IMR-90 (cell line): ENCODE measurements around the gene TNS1. TPM values are rescaled to one million over a fixed set of nuclear protein-coding genes. Genes with fewer than 3 reads are reported as not detected.

ENCODE experiments used
- ATAC-seq: fragments of 200-7000 bp; cut with Tn5 transposase; 2 replicates; pipeline ENCODE4 v1.9.1; 2020; ENCODE audit warnings: low read depth, mild to moderate bottlenecking, moderate library complexity
- BruUV-seq: library from RNA; stranded (reverse); fragments of 400-500 nt; replicated peaks from 2 replicates; lab custom pipeline; 2021; lab: Mats Ljungman, UMichigan
- CTCF ChIA-PET: fragments of 300-600 bp; formaldehyde crosslinking; extraction: SDS; loops from one replicate; lab custom pipeline; 2021; ENCODE audit warnings: antibody characterized with exemption; lab: Yijun Ruan, JAX
- POLR2A ChIA-PET: fragments of 300-600 bp; sonication (Branson Sonifier 250); formaldehyde crosslinking; loops from one replicate; lab custom pipeline; 2022; ENCODE audit warnings: antibody characterized with exemption; ENCODE audit not compliant: unreplicated experiment; lab: Charles Lee
- DNase-seq: peaks from one replicate; pipeline ENCODE4 v3.0.0; 2013
- H2AFZ ChIP-seq: replicated peaks from 2 replicates; pipeline ENCODE3; 2013; ENCODE audit warnings: low read length, mild to moderate bottlenecking; ENCODE audit not compliant: poor library complexity
- H2AK5ac ChIP-seq: 2 replicates; pipeline ENCODE4 v1.6.1; 2013; ENCODE audit warnings: low read depth, low read length, inconsistent platforms
- H2AK9ac ChIP-seq: replicated peaks from 2 replicates; pipeline ENCODE3; 2013; ENCODE audit warnings: mild to moderate bottlenecking, low read depth, low read length, moderate library complexity; ENCODE audit not compliant: poor library complexity
- H2BK120ac ChIP-seq: 2 replicates; pipeline ENCODE4 v1.6.1; 2013; ENCODE audit warnings: low read depth, low read length, inconsistent platforms
- H2BK15ac ChIP-seq: 3 replicates; pipeline ENCODE4 v1.6.1; 2013; ENCODE audit warnings: low read depth, low read length, inconsistent platforms
- H2BK20ac ChIP-seq: 2 replicates; pipeline ENCODE4 v1.6.1; 2013; ENCODE audit warnings: low read depth, mild to moderate bottlenecking, inconsistent platforms, low read length, moderate library complexity
- H2BK5ac ChIP-seq: 2 replicates; pipeline ENCODE4 v1.6.1; 2013; ENCODE audit warnings: mild to moderate bottlenecking, low read depth, low read length, inconsistent platforms; ENCODE audit not compliant: poor library complexity, severe bottlenecking
- H3K14ac ChIP-seq: replicated peaks from 2 replicates; pipeline ENCODE4 v1.6.1; 2013; ENCODE audit warnings: low read depth, low read length, inconsistent platforms
- H3K18ac ChIP-seq: 2 replicates; pipeline ENCODE4 v1.6.1; 2013; ENCODE audit warnings: low read depth, low read length, control low read depth
- H3K23ac ChIP-seq: 2 replicates; pipeline ENCODE4 v1.6.1; 2013; ENCODE audit warnings: low read depth, low read length, inconsistent platforms
- H3K27ac ChIP-seq: 2 replicates; pipeline ENCODE4 v1.5.1; 2013; ENCODE audit warnings: mild to moderate bottlenecking, control low read depth, low read length; ENCODE audit not compliant: insufficient read depth
- H3K27me3 ChIP-seq: 2 replicates; pipeline ENCODE4 v1.6.1; 2013; ENCODE audit warnings: low read length; ENCODE audit not compliant: control insufficient read depth, insufficient read depth
- H3K36me3 ChIP-seq: 2 replicates; pipeline ENCODE4 v1.6.1; 2013; ENCODE audit warnings: low read length, mixed read lengths; ENCODE audit not compliant: control insufficient read depth, insufficient read depth
- H3K4ac ChIP-seq: 2 replicates; pipeline ENCODE4 v1.6.1; 2013; ENCODE audit warnings: low read depth, low read length, inconsistent platforms
- H3K4me1 ChIP-seq: 2 replicates; pipeline ENCODE4 v1.6.1; 2013; ENCODE audit warnings: low read length, mixed read lengths; ENCODE audit not compliant: control insufficient read depth, insufficient read depth
- H3K4me2 ChIP-seq: 2 replicates; pipeline ENCODE4 v1.6.1; 2013; ENCODE audit warnings: low read depth, mild to moderate bottlenecking, control low read depth, low read length, moderate library complexity
- H3K4me3 ChIP-seq: 2 replicates; pipeline ENCODE4 v1.5.1; 2013; ENCODE audit warnings: low read depth, mild to moderate bottlenecking, control low read depth, low read length, moderate library complexity; ENCODE audit not compliant: insufficient read depth
- H3K56ac ChIP-seq: 2 replicates; pipeline ENCODE4 v1.6.1; 2013; ENCODE audit warnings: low read length, inconsistent platforms; ENCODE audit not compliant: insufficient read depth; ENCODE audit errors: extremely low read depth
- H3K79me1 ChIP-seq, 2 experiments: 2 replicates each; pipeline ENCODE4 v1.6.1; 2013; ENCODE audit warnings: low read length in 2 of 2, inconsistent platforms in 1 of 2, low read depth in 1 of 2
- H3K9ac ChIP-seq: 2 replicates; pipeline ENCODE4 v1.6.1; 2013; ENCODE audit warnings: low read depth, low read length, control low read depth
- H3K9me1 ChIP-seq: 2 replicates; pipeline ENCODE4 v1.6.1; 2013; ENCODE audit warnings: low read length, inconsistent platforms; ENCODE audit not compliant: insufficient read depth
- H3K9me3 ChIP-seq: 2 replicates; pipeline ENCODE4 v1.6.1; 2013; ENCODE audit warnings: low read length; ENCODE audit not compliant: control insufficient read depth, insufficient read depth
- H4K20me1 ChIP-seq: 2 replicates; pipeline ENCODE4 v1.6.1; 2013; ENCODE audit warnings: low read length, inconsistent platforms; ENCODE audit not compliant: insufficient read depth
- H4K5ac ChIP-seq: 2 replicates; pipeline ENCODE4 v1.6.1; 2013; ENCODE audit warnings: mild to moderate bottlenecking, low read depth, low read length, control low read depth
- H4K8ac ChIP-seq, 2 experiments: 2 replicates each; pipeline ENCODE4 v1.6.1; 2013; ENCODE audit warnings: low read depth in 2 of 2, low read length in 2 of 2, control low read depth in 1 of 2, inconsistent platforms in 1 of 2
- H4K91ac ChIP-seq: 2 replicates; pipeline ENCODE4 v1.6.1; 2013; ENCODE audit warnings: low read depth, low read length, inconsistent platforms; ENCODE audit not compliant: insufficient read depth
- BHLHE40 ChIP-seq: fragments of 150-350 bp; IDR thresholded peaks from 2 replicates; pipeline ENCODE4 v1.6.1; 2016; ENCODE audit warnings: mild to moderate bottlenecking, low read depth, low read length
- CEBPB ChIP-seq: IDR thresholded peaks from 2 replicates; pipeline ENCODE4 v1.6.1; 2012; ENCODE audit warnings: low read depth, low read length, improper control_type of control experiment
- CHD1 ChIP-seq: IDR thresholded peaks from 2 replicates; pipeline ENCODE4 v1.6.1; 2012; ENCODE audit warnings: low read depth, low read length, improper control_type of control experiment
- CTCF ChIP-seq: conservative IDR thresholded peaks from 2 replicates; pipeline ENCODE4 v1.5.1; 2012; ENCODE audit warnings: mild to moderate bottlenecking, low read depth, low read length, improper control_type of control experiment
- FOS ChIP-seq: fragments of 150-350 bp; IDR thresholded peaks from 2 replicates; pipeline ENCODE4 v1.6.1; 2016; ENCODE audit warnings: low read depth, low read length
- MAFK ChIP-seq: IDR thresholded peaks from 2 replicates; pipeline ENCODE4 v1.6.1; 2012; ENCODE audit warnings: low read depth, low read length, improper control_type of control experiment
- MAZ ChIP-seq: IDR thresholded peaks from 2 replicates; pipeline ENCODE4 v1.6.1; 2012; ENCODE audit warnings: low read depth, mild to moderate bottlenecking, low read length, improper control_type of control experiment, moderate library complexity, borderline replicate concordance
- MXI1 ChIP-seq: IDR thresholded peaks from 2 replicates; pipeline ENCODE4 v1.6.1; 2012; ENCODE audit warnings: low read depth, mild to moderate bottlenecking, low read length, moderate library complexity, borderline replicate concordance
- POLR2A ChIP-seq: IDR thresholded peaks from 2 replicates; pipeline ENCODE4 v1.6.1; 2012; ENCODE audit warnings: mild to moderate bottlenecking, low read depth, low read length
- RAD21 ChIP-seq: IDR thresholded peaks from 2 replicates; pipeline ENCODE4 v1.6.1; 2012; ENCODE audit warnings: low read length, improper control_type of control experiment
- RFX5 ChIP-seq: IDR thresholded peaks from 2 replicates; pipeline ENCODE4 v1.8.0; 2012; ENCODE audit warnings: low read depth, mild to moderate bottlenecking, low read length, moderate library complexity
- SMC3 ChIP-seq: fragments of 150-350 bp; IDR thresholded peaks from 2 replicates; pipeline ENCODE4 v1.6.1; 2016; ENCODE audit warnings: low read depth, mild to moderate bottlenecking, antibody characterized with exemption, low read length, moderate library complexity
- USF2 ChIP-seq: fragments of 150-350 bp; IDR thresholded peaks from 2 replicates; pipeline ENCODE4 v1.6.1; 2017; ENCODE audit warnings: mild to moderate bottlenecking, antibody characterized with exemption, low read length, low read depth
- dilution Hi-C: fragments of 300-500 bp; cut with HindIII; formaldehyde crosslinking; loops from one replicate; pipeline ENCODE4 v1.14.3; 2018; ENCODE audit warnings: low sequenced_read_pairs; ENCODE audit not compliant: unreplicated experiment
- in situ Hi-C: fragments of 300-500 bp; cut with MboI; formaldehyde crosslinking; loops from 3 replicates; pipeline ENCODE4 v1.14.3; 2019; ENCODE audit warnings: low sequenced_read_pairs, inconsistent platforms, mixed read lengths
- intact Hi-C: fragments of 100-400 bp; cut with micrococcal nuclease; formaldehyde crosslinking; loops from 2 replicates; pipeline ENCODE4 v1.10.0; 2022
- polyA plus RNA-seq, 3 experiments: library from polyadenylated mRNA; depleted of rRNA; stranded (reverse); fragments of >200 nt; gene quantifications; 2 replicates each; pipeline ENCODE4 v1.2.3, GENCODE V29; 2012; ENCODE audit warnings: low replicate concordance in 1 of 3
- total RNA-seq: library from RNA; depleted of rRNA; stranded (reverse); fragments of >200 nt; gene quantifications from 2 replicates; pipeline ENCODE4 v1.2.3, GENCODE V29; 2012

The TNS1 gene
- total and polyA plus RNA-seq, 2 of the 4 experiments (the other 2 are of a cell fraction): 41.1 to 45.2 TPM

DNA sequence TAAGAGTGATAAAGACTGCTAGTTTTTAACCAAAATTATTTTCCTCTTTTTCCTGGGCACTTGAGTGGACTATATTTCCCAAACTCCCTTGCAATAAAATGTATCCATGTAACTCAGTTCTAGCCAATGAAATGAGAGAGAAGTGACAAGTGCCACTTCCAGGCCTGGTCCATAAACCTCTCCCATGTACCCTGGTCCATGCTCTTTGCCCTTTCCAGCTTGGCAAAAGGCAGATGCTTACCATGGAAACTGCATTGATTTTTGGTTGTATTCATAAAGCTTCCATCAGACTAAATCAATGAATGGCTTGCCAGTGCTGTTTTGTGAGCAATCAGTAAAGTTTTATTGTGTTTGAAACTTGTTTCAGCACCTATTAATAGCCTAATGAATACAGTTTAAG, 229.3 kb downstream of the TNS1 start:
- in situ Hi-C loops: no loop called here
- H3K4me1 ChIP-seq: peaks cover 3% of the 10 kb centered on the region; the same call in 1 of the 2 replicates
- no peak overlapping the region for H3K4me3 ChIP-seq
- H3K23ac ChIP-seq: no peak overlapping the region
- no peak overlapping the region for H2BK120ac ChIP-seq
- dilution Hi-C loops: no loop called here
- H3K36me3 ChIP-seq: no peaks in the 10 kb centered on the region; the same call in 1 of the 2 replicates
- no peaks in the 10 kb centered on the region for H3K27me3 ChIP-seq
- H4K20me1 ChIP-seq: no peaks in the 10 kb centered on the region
- no peak overlapping the region for H2BK20ac ChIP-seq
- no peak overlapping the region for H2BK15ac ChIP-seq
- no TSS peak for BruUV-seq
- H4K5ac ChIP-seq: no peak overlapping the region
- no peak overlapping the region for H3K4ac ChIP-seq
- intact Hi-C loops: no loop called here
- H3K18ac ChIP-seq: no peak overlapping the region
- no peak overlapping the region for H3K4me2 ChIP-seq
- TF ChIP-seq SMC3 (no peak), RAD21 (no peak), CHD1 (no peak), FOS (no peak), CTCF (no peak), USF2 (no peak), POLR2A (no peak), BHLHE40 (no peak), MXI1 (no peak), MAZ (no peak), CEBPB (no peak), RFX5 (no peak), MAFK (no peak)
- no peak overlapping the region for H3K9ac ChIP-seq
- no peak overlapping the region for H4K8ac ChIP-seq
- no peak overlapping the region for H3K56ac ChIP-seq
- H2AFZ ChIP-seq: no peak overlapping the region
- no peaks in the 10 kb centered on the region; the same call in 1 of the 2 replicates for H3K9me1 ChIP-seq
- no peak overlapping the region for H2AK9ac ChIP-seq
- CTCF ChIA-PET: interaction anchor here (1.3 kb wide), 1 partner anchor 12 kb away, joined by 5 read pairs; no protein-coding TSS in a partner anchor
- H3K27ac ChIP-seq: no peak overlapping the region
- no peak overlapping the region for H2BK5ac ChIP-seq
- DNase-seq (no peak), ATAC-seq (no peak)
- no peak overlapping the region for H3K14ac ChIP-seq
- peaks cover 0 to 2% of the 10 kb centered on the region in 2 experiments; a peak in 1 of 4 replicates for H3K79me1 ChIP-seq
- no peak overlapping the region for H2AK5ac ChIP-seq
- H4K91ac ChIP-seq: no peak overlapping the region
- POLR2A ChIA-PET: no interaction called here
- no peaks in the 10 kb centered on the region for H3K9me3 ChIP-seq
